Measurements from ENCODE around the gene ZMYND8.
A peak's percentile ranks its signal among the peaks of the same experiment; 100 is the strongest.
"Not testable (repeated sequence)": the region's sequence is repeated elsewhere in the genome, so short reads cannot be mapped to it uniquely, and the experiment has no call there.

The ZMYND8 gene

GRCh38 chr20:47373206-47373733 is 16.8 kb upstream of the ZMYND8 start:
- no peak for DNase-seq (ENCODE audit: low spot score)

- DNase-seq (ENCODE audit: low spot score) = no peak
Observed at GRCh38 chr20:47370850-47371782, 14.6 kb upstream of the ZMYND8 start.

- no peak for DNase-seq (ENCODE audit: low spot score)
Observed at GRCh38 chr20:47370214-47370613, 13.7 kb upstream of the ZMYND8 start.

GRCh38 chr20:47368301-47368700 is 11.8 kb upstream of the ZMYND8 start:
- no peak for DNase-seq (ENCODE audit: low spot score)

DNA sequence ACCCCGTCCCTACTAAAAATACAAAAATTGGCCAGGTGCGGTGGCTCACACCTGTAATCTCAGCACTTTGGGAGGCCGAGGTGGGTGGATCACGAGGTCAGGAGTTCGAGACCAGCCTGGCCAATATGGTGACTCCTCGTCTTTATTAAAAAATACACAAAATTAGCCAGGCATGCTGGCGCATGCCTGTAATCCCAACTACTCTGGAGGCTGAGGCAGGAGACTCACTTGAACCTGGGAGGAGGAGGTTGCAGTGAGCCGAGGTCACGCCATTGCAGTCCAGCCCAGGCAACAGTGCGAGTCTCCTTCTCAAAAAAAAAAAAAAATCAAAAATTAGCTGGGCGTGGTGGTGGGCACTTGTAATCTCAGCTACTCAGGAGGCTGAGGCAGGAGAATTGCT is 9.8 kb upstream of the ZMYND8 start:
- not testable (repeated sequence) for DNase-seq (ENCODE audit: low spot score)

- no peak for DNase-seq (ENCODE audit: low spot score)
Observed at GRCh38 chr20:47365023-47365764, 8.7 kb upstream of the ZMYND8 start.

GRCh38 chr20:47362361-47363219 is 6.1 kb upstream of the ZMYND8 start:
- DNase-seq (ENCODE audit: low spot score) = no peak

GRCh38 chr20:47361057-47361915 is 4.8 kb upstream of the ZMYND8 start:
- no peak for DNase-seq (ENCODE audit: low spot score)

DNA sequence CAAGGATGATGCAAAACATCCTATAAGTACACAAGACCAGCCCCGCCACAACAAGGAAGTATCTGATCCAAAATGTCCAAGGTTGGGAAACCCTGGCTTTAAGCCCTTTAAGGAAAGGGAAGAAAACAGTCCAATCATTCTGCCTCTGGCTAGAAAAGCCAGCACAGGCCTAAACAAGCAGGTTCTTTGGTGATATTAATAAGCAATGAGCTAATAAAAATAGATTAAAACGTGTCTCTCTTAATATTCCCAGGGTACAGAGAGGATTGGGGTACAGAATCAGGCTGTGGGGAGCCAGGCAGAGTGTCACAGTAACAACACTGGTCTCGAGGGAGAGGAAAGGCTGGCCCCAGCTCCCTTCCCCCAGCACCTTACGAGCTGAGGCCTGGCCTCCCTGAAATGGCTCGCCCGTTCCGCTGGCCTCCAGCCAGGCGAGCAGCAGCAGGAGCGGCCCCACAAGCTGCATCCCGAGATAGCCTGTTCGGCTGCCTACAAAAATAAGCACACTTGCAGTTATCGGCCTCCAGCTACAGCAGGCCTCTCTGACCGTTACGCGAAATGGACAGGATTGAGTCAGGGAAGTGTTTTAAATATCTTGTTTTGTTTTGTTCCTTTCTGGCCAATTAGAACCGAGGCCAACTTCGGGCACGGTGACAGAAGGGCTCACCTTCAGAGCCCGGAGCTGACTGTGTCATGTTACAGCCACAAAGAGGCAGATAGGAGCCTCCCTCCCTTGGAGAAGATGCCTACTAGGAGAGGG is 4.0 kb upstream of the ZMYND8 start:
- DNase-seq (ENCODE audit: low spot score) = peak; percentile 81

DNA sequence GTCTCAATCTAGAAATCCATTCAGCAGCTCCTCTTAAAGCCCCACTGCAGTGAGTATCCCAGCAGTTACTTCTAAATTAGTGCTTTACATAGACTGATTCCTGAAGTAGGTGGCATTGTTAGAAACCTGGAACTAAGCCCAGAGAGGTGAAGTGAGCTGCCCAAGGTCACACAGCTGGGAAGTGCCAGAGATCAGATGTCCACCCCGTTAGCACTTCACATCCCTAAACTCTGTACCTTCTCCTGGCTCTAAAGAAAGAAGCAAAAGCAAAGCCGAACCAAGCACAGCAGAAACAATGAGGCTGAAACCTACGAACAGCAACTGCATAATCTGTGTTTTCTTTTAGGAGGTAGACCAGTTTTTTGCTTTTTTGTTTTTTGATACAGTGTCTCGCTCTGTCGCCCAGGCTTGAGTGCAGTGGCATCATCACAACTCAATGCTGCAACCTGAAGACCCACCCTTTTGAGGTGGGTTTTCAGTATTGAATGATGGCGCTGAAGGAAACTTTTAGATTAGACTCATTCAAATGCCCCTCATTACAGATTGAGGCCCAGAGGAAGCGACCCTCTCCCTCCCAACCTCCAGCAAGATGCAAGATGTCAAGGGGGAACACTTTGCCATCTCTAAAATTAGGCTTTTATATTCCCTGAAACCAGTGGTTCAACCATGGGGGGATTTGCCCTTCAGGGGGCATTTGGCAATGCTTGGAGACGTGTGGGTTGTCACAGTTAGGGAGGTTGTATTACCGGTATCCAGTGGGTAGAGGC is 3.2 kb upstream of the ZMYND8 start:
- DNase-seq (ENCODE audit: low spot score) = no peak

GRCh38 chr20:47358672-47359529 is 2.4 kb upstream of the ZMYND8 start:
- peak; percentile 94 for DNase-seq (ENCODE audit: low spot score)

DNA sequence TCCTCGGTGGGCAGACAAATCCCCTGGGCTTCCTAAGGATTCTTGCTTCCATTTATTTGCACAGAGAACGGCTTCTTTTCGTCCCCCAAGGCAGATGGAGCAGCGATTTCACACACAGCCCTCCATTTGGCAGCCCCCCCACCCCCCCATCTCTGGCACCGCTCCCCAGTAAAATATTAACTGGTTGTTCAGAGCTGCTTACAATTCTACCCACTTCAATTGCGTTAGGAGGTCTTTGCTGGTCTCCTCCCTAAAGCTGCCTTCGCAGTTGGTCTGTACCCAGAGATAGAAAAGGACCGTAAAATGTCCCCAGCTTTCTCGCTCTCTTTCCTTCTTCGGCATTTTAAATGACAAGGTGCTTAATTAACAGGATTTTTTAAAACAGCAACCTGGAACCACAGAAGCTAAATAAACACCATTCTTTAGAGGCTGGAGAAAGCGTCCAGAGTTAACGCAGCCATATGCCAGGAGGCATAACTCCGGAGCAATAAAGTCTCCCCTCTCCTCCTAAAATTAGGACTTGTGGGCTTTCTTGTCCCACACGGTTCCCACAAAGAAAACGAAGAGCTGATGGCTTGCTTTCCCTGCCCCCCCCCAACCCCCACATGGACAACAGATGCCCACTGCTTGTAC is 1.7 kb upstream of the ZMYND8 start:
- DNase-seq (ENCODE audit: low spot score) = no peak

DNA sequence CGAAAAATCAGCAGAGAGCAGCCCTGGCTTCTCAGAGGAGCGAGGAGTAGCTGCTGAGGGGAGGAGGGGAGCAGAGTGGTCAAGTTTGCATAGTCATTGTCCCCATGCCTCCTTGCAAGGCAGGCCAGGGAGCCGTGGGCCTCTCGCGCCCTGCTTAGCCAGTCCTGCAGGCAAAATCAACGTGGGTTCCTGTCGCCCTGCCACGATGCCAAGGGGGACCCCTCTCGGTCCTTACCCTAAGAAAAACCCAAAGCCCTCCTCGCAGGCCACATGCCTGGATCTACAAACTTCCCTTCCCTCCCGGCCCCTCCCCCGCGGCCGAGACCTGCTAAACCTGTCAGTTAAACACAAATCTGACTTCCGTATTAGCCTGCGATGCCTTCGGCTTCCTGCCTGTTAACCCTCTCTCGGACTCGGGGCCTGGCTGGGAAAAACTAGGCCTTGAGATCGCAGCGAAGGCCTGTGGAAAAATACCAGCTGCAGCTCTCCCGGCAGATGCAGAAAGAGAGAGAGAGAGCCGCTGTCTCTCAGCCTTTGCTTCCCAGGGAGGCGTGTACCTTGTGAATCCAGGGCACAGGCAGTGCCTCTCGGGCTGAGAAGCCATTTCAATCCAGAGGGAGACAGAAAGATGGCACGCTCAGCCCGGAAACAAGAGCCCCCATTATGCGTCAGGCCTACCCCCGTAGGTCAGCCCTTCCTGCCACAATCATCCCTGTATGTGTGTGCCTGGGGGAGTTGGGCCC is 968 bp upstream of the ZMYND8 start:
- peak; percentile 92 for DNase-seq (ENCODE audit: low spot score)

DNA sequence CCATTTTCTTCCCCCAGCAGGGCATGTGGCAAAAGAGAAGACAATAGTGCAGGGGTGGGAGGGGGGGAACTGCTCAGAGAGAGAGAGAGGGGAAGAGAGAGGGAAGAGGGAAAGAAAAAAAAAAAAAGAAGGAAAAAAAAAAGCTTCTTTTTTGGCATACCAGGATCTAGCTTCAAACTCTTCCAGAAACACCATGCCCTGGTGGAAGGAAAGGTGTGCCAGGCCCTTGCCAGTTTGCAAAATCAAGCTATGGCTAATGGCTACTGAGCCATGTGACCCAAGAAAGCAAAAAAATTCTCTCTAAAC is 326 bp downstream of the ZMYND8 start:
- no peak for DNase-seq (ENCODE audit: low spot score)

GRCh38 chr20:47355489-47356219 is 845 bp downstream of the ZMYND8 start:
- no peak for DNase-seq (ENCODE audit: low spot score)

Data from SK-N-DZ (cell line).